Activated CD8-positive, alpha-beta T cell treated with anti-CD3 and anti-CD28 coated beads for 36 hours (primary cell): ENCODE results near the gene USP49. TPM values are rescaled to one million over a fixed set of nuclear protein-coding genes. Genes with fewer than 3 reads are reported as not detected.

Experiments used
- ATAC-seq: fragments of 200-7000 bp; cut with Tn5 transposase; one replicate; pipeline ENCODE4 v1.10.0; 2021; ENCODE audit warnings: mild to moderate bottlenecking, moderate library complexity
- CTCF ChIA-PET: fragments of 350-600 bp; sonication (Branson Sonifier 250); formaldehyde crosslinking; loops from one replicate; lab custom pipeline; 2021; ENCODE audit warnings: antibody characterized with exemption; lab: Charles Lee
- POLR2A ChIA-PET: fragments of 350-600 bp; sonication (Branson Sonifier 250); formaldehyde crosslinking; loops from one replicate; lab custom pipeline; 2021; ENCODE audit warnings: antibody characterized with exemption; lab: Charles Lee
- DNase-seq: peaks from one replicate; pipeline ENCODE4 v3.0.0-alpha.2; 2020
- H3K27ac Mint-ChIP-seq: one replicate; pipeline ENCODE4 v1.8.0; 2021; ENCODE audit warnings: mild to moderate bottlenecking, mixed read lengths
- H3K27me3 Mint-ChIP-seq: one replicate; pipeline ENCODE4 v1.8.0; 2021; ENCODE audit warnings: mixed read lengths
- H3K36me3 Mint-ChIP-seq: one replicate; pipeline ENCODE4 v1.8.0; 2021; ENCODE audit warnings: low read depth, mixed read lengths
- H3K4me1 Mint-ChIP-seq: one replicate; pipeline ENCODE4 v1.8.0; 2021; ENCODE audit warnings: low read depth, mixed read lengths
- H3K4me3 Mint-ChIP-seq: one replicate; pipeline ENCODE4 v1.8.0; 2021; ENCODE audit warnings: mild to moderate bottlenecking, moderate library complexity, mixed read lengths
- H3K9me3 Mint-ChIP-seq: one replicate; pipeline ENCODE4 v1.8.0; 2021; ENCODE audit warnings: mixed read lengths
- intact Hi-C: fragments of 100-400 bp; cut with micrococcal nuclease; formaldehyde crosslinking; loops from one replicate; pipeline ENCODE4 v1.10.0; 2022
- total RNA-seq, 2 experiments: library from RNA; stranded (reverse); gene quantifications; one replicate each; pipeline ENCODE4 v1.2.3, GENCODE V29; 2021
- TF ChIP-seq, protein P1 (sequence below): fragments of 200-600 bp; IDR thresholded peaks from one replicate; pipeline ENCODE4 v1.8.0; 2022; ENCODE audit warnings: antibody characterized with exemption, mild to moderate bottlenecking

Gene USP49
- total RNA-seq, 2 experiments from 2014 or later, result 5.7 to 5.9 TPM

DNA sequence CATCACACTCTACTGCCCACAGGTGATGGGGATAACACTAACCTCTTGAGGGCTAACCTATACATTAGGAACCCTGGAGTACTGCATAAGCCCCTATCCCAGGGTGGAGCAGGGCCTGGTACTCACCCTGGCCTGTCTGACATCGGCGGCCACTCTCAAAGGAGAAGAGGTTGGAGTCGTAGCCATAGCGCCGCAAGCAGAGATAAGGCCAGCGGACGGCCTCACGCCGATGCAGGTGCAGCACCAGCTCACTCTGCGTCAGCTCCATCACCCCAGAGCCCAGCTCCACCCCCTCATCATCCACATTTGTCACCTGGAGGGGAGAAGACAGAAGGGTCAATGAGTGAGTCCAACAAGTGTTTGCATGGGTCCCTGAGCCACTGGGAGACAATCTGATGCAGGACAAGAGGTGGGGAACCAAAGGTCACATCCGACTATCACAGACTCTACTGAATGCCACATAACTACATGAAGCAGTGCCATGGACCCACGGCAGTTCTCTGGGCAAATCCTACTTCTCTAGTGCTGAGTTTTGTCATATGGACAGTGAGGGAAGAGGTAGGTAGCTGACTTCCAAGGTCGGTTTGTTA is 119.8 kb downstream of the USP49 start:
- POLR2A ChIA-PET, result interaction anchor here (0.6 kb wide), 1 partner anchor 126 kb away, joined by 3 read pairs; no protein-coding TSS in a partner anchor

DNA sequence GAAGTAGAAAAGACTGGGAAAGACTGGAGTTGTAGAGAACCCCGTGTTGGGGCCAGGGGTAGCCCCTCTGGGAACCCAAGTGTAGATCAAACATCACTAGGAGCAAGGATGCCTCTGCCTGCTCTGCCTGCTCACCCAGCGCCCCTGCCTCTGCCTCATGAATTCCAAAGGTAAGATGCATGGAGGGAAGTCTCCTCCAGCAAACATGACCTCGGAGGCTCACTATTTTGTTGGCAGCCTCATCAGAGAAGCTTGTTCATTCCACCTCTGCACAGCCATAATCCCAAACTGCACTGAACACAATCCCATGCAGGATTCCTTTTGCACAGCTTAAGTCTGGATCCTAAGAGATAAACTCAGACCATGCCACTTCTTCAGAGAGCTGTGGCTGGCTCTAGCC is 120.3 kb downstream of the USP49 start:
- no peak for DNase-seq
- Mint-ChIP-seq H3K27ac (no peak overlapping the region), H3K36me3 (peaks cover 8% of the 10 kb centered on the region), H3K9me3 (no peaks in the 10 kb centered on the region), H3K27me3 (no peaks in the 10 kb centered on the region), H3K4me1 (peaks cover 12% of the 10 kb centered on the region), H3K4me3 (no peak overlapping the region)
- ATAC-seq, result no peak
- intact Hi-C loops, result no loop called here
- ChIA-PET POLR2A (no interaction called here), CTCF (interaction anchor here (0.8 to 4.5 kb wide), 7 partner anchors 10 to 161 kb away, joined by 3 to 26 read pairs (median 5); partner anchors contain the start of gene TOMM6)
- TF ChIP-seq, protein P1, sequence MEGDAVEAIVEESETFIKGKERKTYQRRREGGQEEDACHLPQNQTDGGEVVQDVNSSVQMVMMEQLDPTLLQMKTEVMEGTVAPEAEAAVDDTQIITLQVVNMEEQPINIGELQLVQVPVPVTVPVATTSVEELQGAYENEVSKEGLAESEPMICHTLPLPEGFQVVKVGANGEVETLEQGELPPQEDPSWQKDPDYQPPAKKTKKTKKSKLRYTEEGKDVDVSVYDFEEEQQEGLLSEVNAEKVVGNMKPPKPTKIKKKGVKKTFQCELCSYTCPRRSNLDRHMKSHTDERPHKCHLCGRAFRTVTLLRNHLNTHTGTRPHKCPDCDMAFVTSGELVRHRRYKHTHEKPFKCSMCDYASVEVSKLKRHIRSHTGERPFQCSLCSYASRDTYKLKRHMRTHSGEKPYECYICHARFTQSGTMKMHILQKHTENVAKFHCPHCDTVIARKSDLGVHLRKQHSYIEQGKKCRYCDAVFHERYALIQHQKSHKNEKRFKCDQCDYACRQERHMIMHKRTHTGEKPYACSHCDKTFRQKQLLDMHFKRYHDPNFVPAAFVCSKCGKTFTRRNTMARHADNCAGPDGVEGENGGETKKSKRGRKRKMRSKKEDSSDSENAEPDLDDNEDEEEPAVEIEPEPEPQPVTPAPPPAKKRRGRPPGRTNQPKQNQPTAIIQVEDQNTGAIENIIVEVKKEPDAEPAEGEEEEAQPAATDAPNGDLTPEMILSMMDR, result no peak

More for the DNA sequence above, 119.8 kb downstream of the USP49 start:
- intact Hi-C loops, result no loop called here
- TF ChIP-seq, protein P1, result no peak
- peaks cover 12% of the 10 kb centered on the region for H3K4me1 Mint-ChIP-seq
- no peak overlapping the region for H3K4me3 Mint-ChIP-seq
- ATAC-seq (no peak), DNase-seq (no peak)
- CTCF ChIA-PET, result interaction anchor here (0.6 to 4.5 kb wide), 13 partner anchors 9 to 269 kb away, joined by 3 to 26 read pairs (median 5); partner anchors contain the start of gene TOMM6
- no peaks in the 10 kb centered on the region for H3K9me3 Mint-ChIP-seq
- peaks cover 6% of the 10 kb centered on the region for H3K36me3 Mint-ChIP-seq
- no peaks in the 10 kb centered on the region for H3K27me3 Mint-ChIP-seq
- no peak overlapping the region for H3K27ac Mint-ChIP-seq

DNA sequence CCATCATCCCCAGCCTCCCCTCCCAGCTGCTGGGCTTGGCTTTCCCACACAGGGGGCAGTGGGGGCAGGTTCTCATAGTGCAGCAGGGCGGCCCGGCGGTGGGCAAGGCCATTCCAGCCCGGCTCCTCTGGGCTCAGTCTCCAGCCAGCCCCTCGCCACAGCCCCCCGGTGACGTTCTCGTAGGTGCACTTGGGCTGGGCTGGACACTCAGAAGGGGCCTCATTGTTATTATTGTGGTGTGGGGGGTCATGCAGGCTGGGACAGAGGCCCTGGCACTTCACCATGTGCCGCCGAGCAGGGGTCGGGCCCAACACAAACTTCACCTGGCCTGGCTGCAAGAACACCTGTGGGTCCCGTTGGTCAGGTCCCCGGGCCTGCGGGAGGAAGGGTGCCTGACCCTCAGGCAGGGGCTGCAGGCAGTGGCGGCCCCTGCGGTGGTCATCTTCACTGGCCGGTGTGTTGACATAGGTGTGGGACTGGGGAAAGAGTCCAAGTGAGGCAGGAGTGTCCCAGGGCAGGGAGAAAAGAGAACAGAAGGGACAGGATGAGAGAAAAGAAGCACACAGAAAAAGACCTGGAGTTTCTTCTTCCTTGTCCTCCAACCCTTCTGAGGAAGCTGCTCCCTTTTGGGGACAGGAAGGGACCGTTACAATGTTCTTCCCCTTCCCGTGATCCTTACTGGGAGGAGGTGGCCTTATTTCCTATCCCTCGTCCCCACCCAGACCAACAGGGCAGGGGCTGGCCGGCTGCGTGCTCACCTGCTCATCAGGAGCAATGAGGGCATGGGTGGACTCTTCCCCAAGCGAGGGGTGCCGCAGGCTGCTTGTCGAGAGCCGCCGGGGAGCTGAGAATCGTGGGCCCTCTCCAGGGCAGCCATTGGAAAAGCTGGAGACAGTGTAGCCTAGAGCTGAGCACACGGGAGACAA is 123.9 kb downstream of the USP49 start:
- intact Hi-C loops, result no loop called here
- H3K27ac Mint-ChIP-seq, result no peak overlapping the region
- ATAC-seq, result no peak
- peaks cover 10% of the 10 kb centered on the region for H3K4me1 Mint-ChIP-seq
- H3K36me3 Mint-ChIP-seq, result peaks cover 8% of the 10 kb centered on the region
- CTCF ChIA-PET, result interaction anchor here (1.3 kb wide), 1 partner anchor 10 kb away, joined by 3 read pairs; the partner anchor contains the start of gene PRICKLE4
- no peaks in the 10 kb centered on the region for H3K9me3 Mint-ChIP-seq
- no peaks in the 10 kb centered on the region for H3K27me3 Mint-ChIP-seq
- POLR2A ChIA-PET, result interaction anchor here (0.5 kb wide), 1 partner anchor 1123 kb away, joined by 3 read pairs; no protein-coding TSS in a partner anchor
- TF ChIP-seq, protein P1, result no peak
- no peak overlapping the region for H3K4me3 Mint-ChIP-seq
- DNase-seq, result no peak

DNA sequence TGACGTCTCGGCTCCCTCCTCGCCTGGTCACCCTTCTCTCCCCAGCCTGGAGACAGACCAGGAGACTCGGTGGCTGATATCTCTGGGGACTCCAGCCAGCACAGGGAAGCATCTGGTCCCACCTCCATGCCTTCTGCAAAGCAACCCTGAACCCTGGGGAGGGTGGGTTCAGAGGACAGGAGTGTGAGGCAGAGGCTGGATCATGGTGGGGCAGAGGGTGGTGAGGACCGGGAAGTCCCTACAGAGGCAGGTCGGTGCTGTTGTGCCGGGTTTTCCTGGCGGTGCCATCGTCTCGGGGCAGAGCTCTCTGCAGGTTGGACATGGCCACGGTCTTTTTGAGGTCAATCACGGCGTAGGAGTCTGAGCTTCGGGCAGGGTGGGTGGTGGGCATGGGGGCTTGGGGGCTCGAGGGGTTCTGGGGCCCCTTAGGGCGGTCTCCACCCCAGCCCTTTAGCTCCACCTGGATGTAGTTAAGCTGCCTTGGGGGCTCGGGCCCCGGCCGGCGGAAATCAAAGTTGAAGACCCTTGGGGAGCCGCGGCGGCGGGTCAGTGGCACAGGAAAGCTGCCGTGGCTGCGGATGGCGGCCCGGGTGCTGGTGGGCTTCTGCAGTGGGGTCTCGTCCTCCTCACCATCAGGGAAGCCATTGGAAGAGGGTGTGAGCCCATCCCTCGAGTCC is 124.7 kb downstream of the USP49 start:
- TF ChIP-seq, protein P1, result no peak
- ATAC-seq (no peak), DNase-seq (no peak)
- Mint-ChIP-seq H3K4me3 (no peak overlapping the region), H3K27me3 (no peaks in the 10 kb centered on the region), H3K36me3 (peaks cover 8% of the 10 kb centered on the region), H3K9me3 (no peaks in the 10 kb centered on the region), H3K27ac (no peak overlapping the region), H3K4me1 (peaks cover 10% of the 10 kb centered on the region)
- POLR2A ChIA-PET, result no interaction called here
- CTCF ChIA-PET, result no interaction called here
- intact Hi-C loops, result no loop called here
